ENCODE measurements around the gene SH2D3C. TPM values are rescaled to one million over a fixed set of nuclear protein-coding genes. Genes with fewer than 3 reads are reported as not detected.
A peak's percentile ranks its signal among the peaks of the same experiment; 100 is the strongest.

Gene SH2D3C
- total and polyA plus RNA-seq, 9 of the 15 experiments (the other 6 are each of a cell fraction or from before 2014, with no cell fraction given) = 0.03 to 1.2 (median 0.22) TPM; not detected in 1

GRCh38 chr9:127785933-127786772 is 7.7 kb upstream of the SH2D3C start, which contains the start of gene CDK9 (continued):
- TF ChIP-seq, protein P1, sequence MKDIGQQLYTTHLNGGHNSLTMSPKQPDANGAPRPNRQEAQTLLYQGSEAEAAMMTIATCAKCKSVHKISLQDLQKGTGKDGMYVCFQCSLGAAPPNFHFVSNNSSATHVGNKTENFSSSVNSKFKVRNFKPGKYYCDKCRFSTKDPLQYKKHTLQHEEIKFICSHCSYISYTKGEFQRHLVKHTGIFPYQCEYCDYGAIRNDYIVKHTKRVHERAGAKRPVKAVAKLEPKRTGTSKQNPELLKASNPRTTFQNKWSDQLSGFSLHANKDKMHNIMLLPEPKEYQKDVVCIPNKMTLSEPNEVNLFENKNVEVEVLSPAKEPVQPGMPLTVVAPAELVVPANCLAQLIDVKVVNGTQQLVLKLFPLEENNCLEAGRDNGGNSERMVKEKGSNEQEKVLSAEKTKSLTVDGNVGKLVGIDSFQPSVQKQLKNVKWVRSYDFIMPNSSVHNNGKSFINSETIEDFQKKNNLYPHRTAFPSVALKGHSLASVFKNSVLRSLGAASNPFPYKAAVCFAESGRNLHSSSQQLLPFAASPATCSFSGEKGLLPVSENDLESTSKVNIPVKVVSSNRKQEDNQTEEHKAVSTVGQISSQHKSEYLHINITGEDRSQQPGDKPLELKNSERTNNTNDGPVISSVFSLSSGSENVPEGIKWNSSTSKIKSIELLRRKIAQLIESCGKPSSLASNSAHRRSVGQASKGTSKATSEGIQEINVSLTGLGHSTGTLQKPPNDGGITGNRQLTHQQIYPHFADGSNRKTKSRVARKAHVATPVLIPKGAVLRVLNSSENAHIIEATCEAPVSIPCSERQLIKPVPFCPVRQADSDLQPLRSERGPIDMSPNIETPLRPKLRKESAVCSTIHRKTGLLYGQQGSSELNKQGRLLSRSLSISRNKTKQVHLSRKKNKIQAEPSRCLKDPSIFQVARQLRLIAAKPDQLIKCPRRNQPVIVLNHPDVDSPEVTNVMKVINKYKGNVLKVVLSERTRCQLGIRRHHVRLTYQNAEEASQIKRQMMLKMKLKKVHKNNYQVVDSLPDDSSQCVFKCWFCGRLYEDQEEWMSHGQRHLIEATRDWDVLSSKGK (CRISPR knock-in tag; IDR thresholded peaks at IDR 0.05) = no peak
- TF ChIP-seq STAT5B (CRISPR knock-in tag; IDR thresholded peaks at IDR 0.05) (no peak), KLF16 (IDR thresholded peaks at IDR 0.05) (no peak), ZNF589 (CRISPR knock-in tag; IDR thresholded peaks at IDR 0.05; ENCODE audit: low read depth) (no peak), CCAR2 (IDR thresholded peaks at IDR 0.05; ENCODE audit: low read depth, low read length) (no peak), ASH1L (IDR thresholded peaks at IDR 0.05; ENCODE audit: borderline replicate concordance, low read depth, partially characterized antibody) (no peak), CREBBP (IDR thresholded peaks at IDR 0.05; ENCODE audit: low read depth, low read length) (no peak), ZNF311 (CRISPR knock-in tag; IDR thresholded peaks at IDR 0.05) (no peak), ZNF75A (CRISPR knock-in tag; IDR thresholded peaks at IDR 0.05) (no peak), DMBX1 (CRISPR knock-in tag; IDR thresholded peaks at IDR 0.05; ENCODE audit: borderline replicate concordance) (no peak), TSC22D4 (tag; IDR thresholded peaks at IDR 0.05) (no peak), TARDBP (IDR thresholded peaks at IDR 0.05) (0 out of 2 replicates have a peak, but pooled peaks have one; percentile 32), ARID1B (IDR thresholded peaks at IDR 0.05) (peak; percentile 47; the same call in 1 of the 2 replicates)
- TF ChIP-seq, protein P2, sequence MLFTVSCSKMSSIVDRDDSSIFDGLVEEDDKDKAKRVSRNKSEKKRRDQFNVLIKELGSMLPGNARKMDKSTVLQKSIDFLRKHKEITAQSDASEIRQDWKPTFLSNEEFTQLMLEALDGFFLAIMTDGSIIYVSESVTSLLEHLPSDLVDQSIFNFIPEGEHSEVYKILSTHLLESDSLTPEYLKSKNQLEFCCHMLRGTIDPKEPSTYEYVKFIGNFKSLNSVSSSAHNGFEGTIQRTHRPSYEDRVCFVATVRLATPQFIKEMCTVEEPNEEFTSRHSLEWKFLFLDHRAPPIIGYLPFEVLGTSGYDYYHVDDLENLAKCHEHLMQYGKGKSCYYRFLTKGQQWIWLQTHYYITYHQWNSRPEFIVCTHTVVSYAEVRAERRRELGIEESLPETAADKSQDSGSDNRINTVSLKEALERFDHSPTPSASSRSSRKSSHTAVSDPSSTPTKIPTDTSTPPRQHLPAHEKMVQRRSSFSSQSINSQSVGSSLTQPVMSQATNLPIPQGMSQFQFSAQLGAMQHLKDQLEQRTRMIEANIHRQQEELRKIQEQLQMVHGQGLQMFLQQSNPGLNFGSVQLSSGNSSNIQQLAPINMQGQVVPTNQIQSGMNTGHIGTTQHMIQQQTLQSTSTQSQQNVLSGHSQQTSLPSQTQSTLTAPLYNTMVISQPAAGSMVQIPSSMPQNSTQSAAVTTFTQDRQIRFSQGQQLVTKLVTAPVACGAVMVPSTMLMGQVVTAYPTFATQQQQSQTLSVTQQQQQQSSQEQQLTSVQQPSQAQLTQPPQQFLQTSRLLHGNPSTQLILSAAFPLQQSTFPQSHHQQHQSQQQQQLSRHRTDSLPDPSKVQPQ (CRISPR knock-in tag; IDR thresholded peaks at IDR 0.05; ENCODE audit: borderline replicate concordance) = no peak
- TF ChIP-seq, protein P3, sequence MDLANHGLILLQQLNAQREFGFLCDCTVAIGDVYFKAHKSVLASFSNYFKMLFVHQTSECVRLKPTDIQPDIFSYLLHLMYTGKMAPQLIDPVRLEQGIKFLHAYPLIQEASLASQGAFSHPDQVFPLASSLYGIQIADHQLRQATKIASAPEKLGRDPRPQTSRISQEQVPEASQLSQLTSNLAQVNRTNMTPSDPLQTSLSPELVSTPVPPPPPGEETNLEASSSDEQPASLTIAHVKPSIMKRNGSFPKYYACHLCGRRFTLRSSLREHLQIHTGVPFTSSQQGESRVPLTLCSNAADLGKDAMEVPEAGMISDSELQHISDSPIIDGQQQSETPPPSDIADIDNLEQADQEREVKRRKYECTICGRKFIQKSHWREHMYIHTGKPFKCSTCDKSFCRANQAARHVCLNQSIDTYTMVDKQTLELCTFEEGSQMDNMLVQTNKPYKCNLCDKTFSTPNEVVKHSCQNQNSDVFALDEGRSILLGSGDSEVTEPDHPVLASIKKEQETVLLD (IDR thresholded peaks at IDR 0.05) = no peak
- TF ChIP-seq, protein P4, sequence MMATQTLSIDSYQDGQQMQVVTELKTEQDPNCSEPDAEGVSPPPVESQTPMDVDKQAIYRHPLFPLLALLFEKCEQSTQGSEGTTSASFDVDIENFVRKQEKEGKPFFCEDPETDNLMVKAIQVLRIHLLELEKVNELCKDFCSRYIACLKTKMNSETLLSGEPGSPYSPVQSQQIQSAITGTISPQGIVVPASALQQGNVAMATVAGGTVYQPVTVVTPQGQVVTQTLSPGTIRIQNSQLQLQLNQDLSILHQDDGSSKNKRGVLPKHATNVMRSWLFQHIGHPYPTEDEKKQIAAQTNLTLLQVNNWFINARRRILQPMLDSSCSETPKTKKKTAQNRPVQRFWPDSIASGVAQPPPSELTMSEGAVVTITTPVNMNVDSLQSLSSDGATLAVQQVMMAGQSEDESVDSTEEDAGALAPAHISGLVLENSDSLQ (IDR thresholded peaks at IDR 0.05) = no peak

Data from K562 (cell line).